A549 (cell line): ENCODE data around the gene SMG6.

Experiments
- CTCF ChIP-seq: fragments of >200 bp; sonication (Bioruptor Twin); formaldehyde crosslinking; IDR thresholded peaks from 3 replicates; pipeline ENCODE4 v1.5.1; 2016
- FOXS1 ChIP-seq: fragments of 250-450 bp; sonication (Bioruptor Pico); IDR thresholded peaks from 2 replicates; pipeline ENCODE4 v1.5.0; 2020; ENCODE audit warnings: mild to moderate bottlenecking, moderate library complexity
- JUNB ChIP-seq: fragments of >200 bp; sonication (Bioruptor Twin); formaldehyde crosslinking; IDR thresholded peaks from 2 replicates; pipeline ENCODE4 v1.6.1; 2016
- MAX ChIP-seq: IDR thresholded peaks from 2 replicates; pipeline ENCODE4 v1.6.1; 2012
- NFE2L2 ChIP-seq: fragments of 150-350 bp; conservative IDR thresholded peaks from 2 replicates; pipeline ENCODE4 v1.6.1; 2014; ENCODE audit warnings: low read length
- POLR2A ChIP-seq: IDR thresholded peaks from 2 replicates; pipeline ENCODE4 v1.6.1; 2012; ENCODE audit warnings: mild to moderate bottlenecking, low read length
- POLR2AphosphoS2 ChIP-seq: conservative IDR thresholded peaks from 2 replicates; pipeline ENCODE4 v1.6.1; 2012; ENCODE audit warnings: low read length, improper control_type of control experiment, inconsistent platforms
- RCOR1 ChIP-seq: fragments of 150-350 bp; IDR thresholded peaks from 2 replicates; pipeline ENCODE4 v1.6.1; 2014; ENCODE audit warnings: antibody characterized with exemption, low read length, low read depth
- RFX5 ChIP-seq: fragments of 450-650 bp; IDR thresholded peaks from 2 replicates; pipeline ENCODE4 v1.7.1; 2014; ENCODE audit warnings: antibody characterized with exemption, mild to moderate bottlenecking, moderate library complexity
- ZFP36 ChIP-seq: fragments of 450-650 bp; IDR thresholded peaks from 2 replicates; pipeline ENCODE4 v1.6.1; 2014; ENCODE audit warnings: borderline replicate concordance; ENCODE audit not compliant: partially characterized antibody

- TF ChIP-seq FOXS1, result no peak
- no peak; the same call in 1 of the 2 replicates for TF ChIP-seq MAX
- no peak for TF ChIP-seq RCOR1
- no peak for TF ChIP-seq ZFP36
- no peak for TF ChIP-seq CTCF
- TF ChIP-seq JUNB, result no peak
- no peak; the same call in 1 of the 2 replicates for TF ChIP-seq POLR2A
- TF ChIP-seq NFE2L2, result no peak
- TF ChIP-seq POLR2AphosphoS2, result no peak
- no peak for TF ChIP-seq RFX5
These were observed 278.4 kb downstream of the SMG6 start, which contains the start of gene RTN4RL1 for GRCh38 chr17:2025220-2025621.
